Stimulated activated CD4-positive, alpha-beta T cell treated with anti-CD3 and anti-CD28 coated beads, Interleukin-2, amount 100 ng/mL, for 24 hours (primary cell): ENCODE data around the gene MLYCD.
A peak's percentile ranks its signal among the peaks of the same experiment; 100 is the strongest.

Experiments used
- DNase-seq, 2 donors: peaks; one replicate each; pipeline ENCODE4 v3.0.0-alpha.2; 2020

The MLYCD gene

GRCh38 chr16:83958137-83958845, 59.4 kb downstream of the MLYCD start:
- no peak for DNase-seq

- no peak for DNase-seq
These were observed 60.1 kb downstream of the MLYCD start for GRCh38 chr16:83958846-83959565.

- DNase-seq: no peak
These were observed 60.9 kb downstream of the MLYCD start for GRCh38 chr16:83959656-83960434.

GRCh38 chr16:83960521-83961249, 61.8 kb downstream of the MLYCD start:
- DNase-seq: no peak

- no peak for DNase-seq
These were observed 62.7 kb downstream of the MLYCD start for GRCh38 chr16:83961591-83961990.

- DNase-seq: no peak
These were observed 64.6 kb downstream of the MLYCD start for GRCh38 chr16:83963277-83964119.

- no peak for DNase-seq
These were observed 65.9 kb downstream of the MLYCD start for GRCh38 chr16:83964684-83965443.

GRCh38 chr16:83965444-83966152, 66.7 kb downstream of the MLYCD start:
- no peak for DNase-seq

GRCh38 chr16:83966153-83966696, 67.3 kb downstream of the MLYCD start:
- DNase-seq: no peak

GRCh38 chr16:83967091-83967490, 68.2 kb downstream of the MLYCD start:
- no peak for DNase-seq

GRCh38 chr16:83967838-83968305, 69.0 kb downstream of the MLYCD start, which contains the start of gene NECAB2:
Gene NECAB2 (plus strand): TSS chr16:83968244. CDS start chr16:83968649, 405 bp downstream.
- DNase-seq: peak in 1 of 2 donors; percentile 52

GRCh38 chr16:83968306-83968851, 69.5 kb downstream of the MLYCD start:
- no peak for DNase-seq

GRCh38 chr16:83968891-83969649, 70.2 kb downstream of the MLYCD start:
- no peak for DNase-seq

- DNase-seq: no peak
These were observed 71.0 kb downstream of the MLYCD start for GRCh38 chr16:83969771-83970429.

- DNase-seq: no peak
These were observed 71.5 kb downstream of the MLYCD start for GRCh38 chr16:83970430-83970815.

- DNase-seq: no peak
These were observed 72.5 kb downstream of the MLYCD start for GRCh38 chr16:83971165-83972130.
